ENCODE data around the gene ACTN4. TPM values are rescaled to one million over a fixed set of nuclear protein-coding genes. Genes with fewer than 3 reads are reported as not detected.

Gene ACTN4
- total RNA-seq, 1 donor from 2014 or later = 431 TPM

- DNase-seq (ENCODE audit: low spot score) = no peak
These were observed 61.1 kb downstream of the ACTN4 start for GRCh38 chr19:38708413-38709024.

GRCh38 chr19:38709119-38709518, 61.7 kb downstream of the ACTN4 start:
- DNase-seq (ENCODE audit: low spot score) = no peak

- no peak for DNase-seq (ENCODE audit: low spot score)
These were observed 62.4 kb downstream of the ACTN4 start for GRCh38 chr19:38709671-38710415.

- no peak for DNase-seq (ENCODE audit: low spot score)
These were observed 62.9 kb downstream of the ACTN4 start for GRCh38 chr19:38710416-38710702.

GRCh38 chr19:38710928-38711725, 63.7 kb downstream of the ACTN4 start:
- no peak for DNase-seq (ENCODE audit: low spot score)

GRCh38 chr19:38711726-38712153, 64.3 kb downstream of the ACTN4 start:
- DNase-seq (ENCODE audit: low spot score) = no peak

GRCh38 chr19:38712161-38712748, 64.8 kb downstream of the ACTN4 start:
- no peak for DNase-seq (ENCODE audit: low spot score)

GRCh38 chr19:38713227-38713649, 65.8 kb downstream of the ACTN4 start:
- no peak for DNase-seq (ENCODE audit: low spot score)

- no peak for DNase-seq (ENCODE audit: low spot score)
These were observed 66.4 kb downstream of the ACTN4 start for GRCh38 chr19:38713865-38714264.

- no peak for DNase-seq (ENCODE audit: low spot score)
These were observed 66.9 kb downstream of the ACTN4 start for GRCh38 chr19:38714354-38714778.

GRCh38 chr19:38715555-38715954, 68.1 kb downstream of the ACTN4 start:
- DNase-seq (ENCODE audit: low spot score) = no peak

GRCh38 chr19:38717051-38717450, 69.6 kb downstream of the ACTN4 start:
- DNase-seq (ENCODE audit: low spot score) = no peak

GRCh38 chr19:38717855-38718254, 70.4 kb downstream of the ACTN4 start:
- DNase-seq (ENCODE audit: low spot score) = no peak

- DNase-seq (ENCODE audit: low spot score) = no peak
These were observed 71.5 kb downstream of the ACTN4 start for GRCh38 chr19:38718747-38719543.

GRCh38 chr19:38719761-38720558, 72.5 kb downstream of the ACTN4 start:
- no peak for DNase-seq (ENCODE audit: low spot score)

- no peak for DNase-seq (ENCODE audit: low spot score)
These were observed 73.2 kb downstream of the ACTN4 start for GRCh38 chr19:38720559-38721236.

- no peak for DNase-seq (ENCODE audit: low spot score)
These were observed 74.0 kb downstream of the ACTN4 start for GRCh38 chr19:38721496-38721895.

- DNase-seq (ENCODE audit: low spot score) = no peak
These were observed 74.7 kb downstream of the ACTN4 start for GRCh38 chr19:38721979-38722773.
